NCI-H128 (cell line): ENCODE measurements around the gene AZIN2.

Experiments
- DNase-seq: peaks from one replicate; lab custom pipeline; 2025; ENCODE audit not compliant: unreplicated experiment; lab: John Stamatoyannopoulos, UW

AZIN2 gene

GRCh38 chr1:33149453-33150190 lies 68.7 kb downstream of the AZIN2 start:
- no peak for DNase-seq

- no peak for DNase-seq
Measured at GRCh38 chr1:33150522-33150921, 69.6 kb downstream of the AZIN2 start.

GRCh38 chr1:33151116-33151515 lies 70.2 kb downstream of the AZIN2 start:
- DNase-seq: no peak

- DNase-seq: peak; percentile 52
Measured at GRCh38 chr1:33152685-33153432, 71.9 kb downstream of the AZIN2 start.

- no peak for DNase-seq
Measured at GRCh38 chr1:33153650-33154049, 72.7 kb downstream of the AZIN2 start.

GRCh38 chr1:33155877-33156538 lies 75.1 kb downstream of the AZIN2 start:
- no peak for DNase-seq

GRCh38 chr1:33157131-33157530 lies 76.2 kb downstream of the AZIN2 start:
- DNase-seq: no peak

GRCh38 chr1:33158366-33158765 lies 77.4 kb downstream of the AZIN2 start:
- DNase-seq: no peak

GRCh38 chr1:33159577-33159976 lies 78.6 kb downstream of the AZIN2 start:
- no peak for DNase-seq

- peak; percentile 47 for DNase-seq
Measured at GRCh38 chr1:33161061-33161681, 80.2 kb downstream of the AZIN2 start.

GRCh38 chr1:33162141-33162540 lies 81.2 kb downstream of the AZIN2 start:
- no peak for DNase-seq

GRCh38 chr1:33163621-33164519 lies 82.9 kb downstream of the AZIN2 start:
- DNase-seq: no peak

GRCh38 chr1:33165209-33165608 lies 84.3 kb downstream of the AZIN2 start:
- DNase-seq: no peak

GRCh38 chr1:33165809-33166208 lies 84.9 kb downstream of the AZIN2 start:
- no peak for DNase-seq

- DNase-seq: no peak
Measured at GRCh38 chr1:33167650-33168447, 86.9 kb downstream of the AZIN2 start.

GRCh38 chr1:33168556-33169289 lies 87.8 kb downstream of the AZIN2 start:
- DNase-seq: no peak

GRCh38 chr1:33169290-33170055 lies 88.5 kb downstream of the AZIN2 start:
- DNase-seq: peak; percentile 20
